HL-60 (cell line): ENCODE data around the gene CNRIP1.

ENCODE experiments used
- CTCF ChIP-seq: IDR thresholded peaks from one replicate; pipeline ENCODE4 v1.5.1; 2011; ENCODE audit warnings: low read length, control low read depth, inconsistent platforms; ENCODE audit not compliant: insufficient read depth
- GABPA ChIP-seq: IDR thresholded peaks from 2 replicates; pipeline ENCODE4 v1.6.1; 2012; ENCODE audit warnings: low read depth
- POLR2AphosphoS5 ChIP-seq: IDR thresholded peaks from 2 replicates; pipeline ENCODE4 v1.6.1; 2012; ENCODE audit warnings: low read depth
- SPI1 ChIP-seq: IDR thresholded peaks from 2 replicates; pipeline ENCODE4 v1.6.1; 2012; ENCODE audit warnings: low read depth, mild to moderate bottlenecking, borderline replicate concordance

- TF ChIP-seq GABPA (no peak), CTCF (no peak), POLR2AphosphoS5 (no peak), SPI1 (no peak)
These were observed 49.0 kb upstream of the CNRIP1 start for GRCh38 chr2:68368654-68369336.
